GM21526 (cell line): ENCODE results near the gene TGFBRAP1.

Experiments
- ATAC-seq: cut with Tn5 transposase; IDR thresholded peaks from one replicate; pipeline ENCODE4 v1.9.1; 2021; ENCODE audit warnings: moderate library complexity; ENCODE audit not compliant: unreplicated experiment, low FRiP score

The TGFBRAP1 gene

DNA sequence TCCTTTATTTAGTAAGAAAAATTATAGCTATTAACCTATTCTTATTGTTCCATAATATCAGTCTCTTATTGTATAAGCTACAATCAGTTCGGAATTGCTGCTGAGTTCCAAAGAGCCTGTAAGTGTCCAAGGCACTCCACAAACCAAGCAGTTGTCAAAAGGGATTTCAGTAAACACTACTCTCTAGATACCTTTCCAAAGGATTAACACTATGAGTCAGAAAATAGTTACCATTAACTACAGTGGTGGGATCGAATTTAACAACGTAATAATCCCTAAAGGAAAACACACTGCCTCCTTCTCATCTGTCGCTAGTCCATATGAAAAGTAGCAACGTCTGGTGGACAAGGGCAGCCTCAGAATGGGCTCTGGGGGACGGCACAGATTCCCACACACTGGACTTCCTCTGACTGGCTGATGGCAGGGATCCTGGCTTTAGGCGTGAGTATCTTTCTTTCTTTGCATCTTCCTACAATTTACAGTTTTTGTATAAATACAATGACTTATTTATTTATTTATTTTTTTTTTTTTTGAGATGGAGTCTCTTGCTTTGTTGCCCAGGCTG is 8.8 kb downstream of the TGFBRAP1 start:
- ATAC-seq: no peak

DNA sequence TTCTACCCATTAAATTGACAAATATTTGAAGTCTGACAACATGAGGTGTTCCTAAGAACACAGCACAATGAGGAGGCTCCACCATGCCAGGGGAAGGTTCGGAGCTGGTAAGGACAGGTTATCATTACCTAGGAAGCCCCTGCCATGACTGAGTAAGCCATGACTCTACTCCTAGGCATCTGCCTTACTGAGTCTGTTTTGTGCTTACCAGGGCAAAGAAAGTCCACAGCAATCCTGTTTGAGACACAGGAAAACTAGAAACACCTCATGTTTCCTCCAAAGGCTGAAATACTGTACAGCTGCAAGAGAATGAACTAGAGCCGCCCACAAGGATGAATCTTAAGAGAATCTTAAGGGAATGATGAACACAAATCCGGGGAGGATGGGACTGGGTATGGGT is 11.6 kb downstream of the TGFBRAP1 start:
- no peak for ATAC-seq

DNA sequence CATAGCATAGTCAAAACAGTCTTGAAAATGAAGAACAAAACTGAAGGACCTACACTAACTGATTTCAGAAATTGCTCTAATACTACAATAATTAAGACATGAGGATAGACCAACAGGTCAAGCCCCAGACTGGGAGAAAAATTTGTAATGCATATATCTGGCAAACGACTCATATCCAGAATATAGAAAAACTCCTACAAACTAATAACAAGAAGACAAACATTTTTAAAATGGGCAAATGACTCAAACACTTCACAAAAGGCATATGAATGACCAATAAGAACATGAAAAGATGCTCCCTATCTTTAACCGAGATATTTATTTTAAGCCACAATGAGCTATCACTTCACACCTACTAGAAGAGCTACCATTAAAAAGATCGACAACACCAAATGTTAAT is 14.2 kb downstream of the TGFBRAP1 start:
- peak; percentile 57 for ATAC-seq

DNA sequence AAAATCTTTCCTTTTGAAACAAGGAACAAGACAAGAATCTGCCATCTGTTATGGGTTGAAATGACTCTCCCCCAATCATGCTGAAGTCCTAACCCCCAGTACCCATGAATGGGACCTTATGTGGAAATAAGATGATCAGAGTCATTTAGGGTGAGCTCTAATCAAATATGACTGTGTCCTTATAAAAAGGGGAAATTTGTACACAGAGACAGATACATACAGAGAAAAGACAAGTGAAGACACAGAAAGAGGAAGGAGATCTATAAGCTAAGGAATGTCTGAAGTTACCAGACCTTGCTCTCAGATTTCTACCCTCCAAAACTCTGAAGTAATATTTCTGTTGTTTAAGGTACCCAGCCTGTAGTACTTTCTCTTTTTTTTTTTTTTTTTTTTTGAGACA is 15.7 kb downstream of the TGFBRAP1 start:
- no peak for ATAC-seq

DNA sequence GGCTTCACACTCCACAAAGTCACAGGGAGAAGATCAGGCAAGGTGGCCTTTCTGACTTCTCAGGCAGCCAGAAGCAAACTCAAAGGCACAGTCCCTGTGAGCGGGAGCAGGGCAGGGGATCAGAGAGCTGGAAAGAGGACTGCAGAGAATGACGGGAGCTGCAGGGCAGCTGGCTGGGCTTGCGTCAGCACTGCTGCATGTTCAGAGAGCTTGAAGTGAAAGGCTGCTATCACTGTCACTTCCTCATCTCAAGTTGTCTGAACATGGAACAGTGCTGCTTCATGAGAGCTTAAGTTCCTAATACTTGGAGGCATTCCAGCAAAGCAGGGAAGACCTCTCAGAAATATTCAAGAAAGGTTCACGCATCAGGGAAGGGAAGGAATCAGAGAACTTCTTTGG is 20.4 kb downstream of the TGFBRAP1 start:
- no peak for ATAC-seq

DNA sequence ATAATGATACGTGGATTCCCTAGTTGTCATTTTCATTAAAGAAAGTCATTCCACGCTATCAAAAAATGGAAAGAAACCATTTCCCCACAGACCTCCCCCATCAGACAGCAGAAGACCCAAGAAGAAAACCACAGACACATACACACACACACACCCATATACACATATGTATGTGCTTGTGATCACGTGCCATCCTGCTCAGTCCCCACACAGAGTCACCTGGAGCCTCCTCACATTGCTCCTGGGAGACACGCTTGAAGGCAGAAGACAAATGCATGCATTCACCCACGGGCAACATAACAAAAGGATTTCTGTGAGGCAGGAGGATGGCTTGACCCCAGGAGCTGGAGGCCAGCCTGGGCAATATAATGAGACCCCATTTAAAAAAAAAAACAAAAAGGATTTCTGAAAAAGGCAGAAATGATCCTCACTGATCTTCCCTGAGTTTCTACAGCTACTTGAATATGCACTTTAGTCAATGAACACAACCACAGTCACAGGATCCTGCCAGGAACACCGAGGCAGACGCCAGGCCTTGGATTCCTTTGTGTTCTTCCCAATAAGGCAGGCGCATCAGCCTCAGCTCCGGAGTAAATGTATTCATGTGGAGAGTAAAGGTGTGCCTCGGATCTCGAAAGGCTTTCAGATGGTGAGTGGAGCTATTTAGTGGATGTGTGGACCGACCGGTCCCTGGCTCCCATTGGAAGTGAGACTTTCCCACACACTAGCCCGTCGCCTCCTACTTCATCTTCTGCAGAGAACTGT is 21.0 kb downstream of the TGFBRAP1 start:
- no peak for ATAC-seq

GRCh38 chr2:105307962-105308361 is 21.6 kb downstream of the TGFBRAP1 start:
- ATAC-seq: no peak

GRCh38 chr2:105307550-105307949 is 22.0 kb downstream of the TGFBRAP1 start:
- ATAC-seq: no peak

- ATAC-seq: no peak
These were observed 22.4 kb downstream of the TGFBRAP1 start for GRCh38 chr2:105307146-105307545.

DNA sequence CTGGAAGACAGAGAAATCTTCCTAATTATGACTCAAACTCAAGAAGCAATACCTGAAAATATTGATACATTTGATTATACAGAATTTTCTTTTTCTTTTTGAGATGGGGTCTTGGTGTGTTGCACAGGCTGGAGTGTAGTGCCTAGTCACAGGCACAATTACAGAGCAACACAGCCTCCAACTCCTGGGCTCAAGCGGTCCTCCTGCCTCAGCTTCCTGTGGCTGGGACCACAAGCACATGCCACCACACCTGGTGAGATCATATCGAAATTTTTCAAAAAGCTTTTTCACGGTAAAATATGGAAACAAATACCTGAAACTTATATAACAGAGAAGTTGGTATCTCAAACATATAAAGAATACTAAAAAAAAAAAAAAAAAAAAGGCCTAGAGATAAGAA is 27.9 kb downstream of the TGFBRAP1 start:
- no peak for ATAC-seq

DNA sequence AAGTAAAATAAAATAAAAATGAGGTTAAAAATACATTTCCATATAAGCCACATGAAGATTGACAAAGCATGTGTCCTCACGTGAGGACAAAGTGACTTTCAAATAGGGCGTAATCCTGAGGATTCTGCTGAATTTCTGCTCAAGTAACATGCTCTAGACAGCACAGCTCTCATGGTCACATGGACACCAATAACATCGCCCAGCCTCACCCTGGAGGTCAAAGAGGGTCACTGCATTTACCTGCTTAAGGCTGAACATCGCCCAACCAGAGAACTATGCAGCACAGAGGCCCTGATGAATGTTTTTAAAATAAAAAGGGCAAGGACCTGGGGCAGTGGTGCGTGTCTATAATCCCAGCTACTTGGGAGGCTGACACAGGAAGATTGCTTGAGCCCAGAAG is 30.2 kb downstream of the TGFBRAP1 start:
- ATAC-seq: no peak

GRCh38 chr2:105298017-105298416 is 31.5 kb downstream of the TGFBRAP1 start:
- ATAC-seq: no peak

GRCh38 chr2:105297216-105297615 is 32.3 kb downstream of the TGFBRAP1 start:
- ATAC-seq: no peak

DNA sequence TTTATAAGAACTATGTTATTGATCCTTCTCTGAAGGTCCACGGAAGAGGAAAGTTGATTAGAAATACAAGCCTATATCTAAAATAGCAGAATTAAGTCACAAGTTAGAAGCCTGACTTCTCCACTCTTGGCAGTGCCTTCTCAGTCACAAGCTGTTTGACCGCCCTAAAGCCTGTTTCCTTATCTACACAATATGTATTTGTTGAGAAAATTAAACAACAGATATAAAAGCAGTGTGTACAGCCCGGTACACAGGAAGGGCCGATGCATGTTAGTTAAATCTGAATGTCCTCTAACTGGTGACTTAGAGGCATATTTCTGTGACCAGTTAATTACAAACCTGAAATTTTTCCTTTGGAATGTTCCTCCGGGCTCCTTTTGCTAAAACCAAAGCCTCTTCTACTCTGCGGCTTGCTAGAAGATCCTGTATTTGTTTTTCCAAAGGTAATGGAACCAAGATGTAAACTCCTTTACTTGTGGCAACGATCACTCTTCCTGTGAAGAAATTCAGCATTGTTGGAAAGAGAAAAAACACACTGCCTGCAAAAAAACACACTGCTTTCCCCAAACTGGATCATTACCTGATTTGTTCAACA is 33.4 kb downstream of the TGFBRAP1 start:
- no peak for ATAC-seq

GRCh38 chr2:105294844-105295481 is 34.6 kb downstream of the TGFBRAP1 start:
- ATAC-seq: peak; percentile 53

DNA sequence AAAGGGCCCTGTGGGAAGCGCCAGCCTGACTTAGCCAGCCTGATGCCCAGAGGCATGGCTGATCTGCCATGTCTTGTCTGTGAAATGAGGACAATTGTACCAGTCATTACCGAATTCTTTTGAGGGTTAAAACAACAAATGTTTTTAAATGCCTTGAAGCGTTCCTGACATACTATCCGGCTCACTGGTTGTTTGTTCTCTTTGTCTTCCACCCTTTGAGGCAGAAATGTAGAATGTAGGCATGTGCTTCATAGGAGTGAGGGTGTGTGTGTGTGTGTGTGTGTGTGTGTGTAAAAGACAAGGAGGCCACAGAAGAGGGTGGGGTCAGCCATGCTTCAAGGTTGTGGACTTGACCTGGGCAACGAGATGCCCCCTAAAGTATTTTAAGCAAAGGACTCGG is 35.5 kb downstream of the TGFBRAP1 start:
- no peak for ATAC-seq

GRCh38 chr2:105291981-105292380 is 37.6 kb downstream of the TGFBRAP1 start:
- ATAC-seq: no peak

- no peak for ATAC-seq
These were observed 38.4 kb downstream of the TGFBRAP1 start for GRCh38 chr2:105290981-105291660.

GRCh38 chr2:105288133-105288532 is 41.4 kb downstream of the TGFBRAP1 start:
- no peak for ATAC-seq

GRCh38 chr2:105287692-105288091 is 41.8 kb downstream of the TGFBRAP1 start:
- ATAC-seq: peak; percentile 59

DNA sequence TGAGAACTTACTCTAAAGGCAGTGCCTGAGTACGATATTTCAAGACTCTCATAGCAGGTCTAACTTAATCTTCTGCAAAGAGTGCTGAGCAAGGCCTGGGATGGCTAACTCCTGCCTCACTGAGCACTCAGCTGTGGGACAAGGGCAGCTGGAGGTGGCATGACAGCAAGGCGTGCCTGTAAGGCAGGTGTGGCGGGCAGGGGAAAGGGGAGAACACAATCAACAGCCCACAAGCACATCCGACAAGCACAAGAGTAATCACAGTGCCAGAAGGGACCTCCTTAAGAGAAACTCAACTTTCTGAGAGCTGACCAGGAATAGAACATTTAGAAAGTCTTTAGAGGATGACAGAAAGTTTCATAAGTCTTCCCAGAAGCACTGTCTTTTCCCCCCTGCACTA is 46.0 kb downstream of the TGFBRAP1 start:
- no peak for ATAC-seq
